ENCODE results near the gene HS2ST1. TPM values are rescaled to one million over a fixed set of nuclear protein-coding genes. Genes with fewer than 3 reads are reported as not detected.
"Not testable (repeated sequence)": the region's sequence is repeated elsewhere in the genome, so short reads cannot be mapped to it uniquely, and the experiment has no call there.

The HS2ST1 gene
- total RNA-seq (22.5 and 24.7 TPM in 2 replicates), polyA plus RNA-seq (19.2 and 23.2 TPM in 2 replicates), polyA minus RNA-seq (ENCODE audit: low replicate concordance) (1.3 and 1.5 TPM in 2 replicates)
- 25.5 and 27.5 TPM in 2 replicates for polyA plus RNA-seq (2012)

DNA sequence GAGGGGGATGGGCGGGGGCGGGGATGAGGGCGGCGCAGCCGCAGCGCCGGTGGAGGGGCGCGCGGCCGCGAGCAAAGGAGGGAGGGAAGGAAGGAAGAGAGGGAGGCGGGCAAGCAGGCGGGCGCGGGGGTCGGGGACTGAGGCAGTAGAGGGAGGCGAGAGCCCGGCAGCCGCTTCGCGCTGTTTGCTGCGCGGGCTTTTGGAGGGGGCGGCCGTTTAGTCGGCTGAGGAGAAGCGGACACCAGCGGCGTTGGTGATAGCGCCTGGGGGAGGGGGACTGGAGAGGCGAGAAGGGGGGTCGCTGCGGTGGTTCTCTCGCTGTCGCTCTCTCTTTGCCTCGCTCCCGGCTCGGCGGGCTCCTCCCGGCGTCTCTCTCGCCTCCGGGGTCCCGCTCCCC, at the start of gene HS2ST1:
Gene HS2ST1, plus strand, starts transcription at position 35 of the 397 bp plus-strand sequence.
- peaks cover 70% of the 10 kb centered on the region for H3K79me2 ChIP-seq (ENCODE audit: control insufficient read depth, insufficient read depth, low read length)
- peak within 1 kb of the TSS; percentile 94 for H3K4me2 ChIP-seq (ENCODE audit: extremely low read depth, insufficient read depth, low read length)
- H3K9me3 ChIP-seq (ENCODE audit: control insufficient read depth, insufficient read depth, low read depth, low read length) = no peaks in the 10 kb centered on the region
- TF ChIP-seq, protein P1, sequence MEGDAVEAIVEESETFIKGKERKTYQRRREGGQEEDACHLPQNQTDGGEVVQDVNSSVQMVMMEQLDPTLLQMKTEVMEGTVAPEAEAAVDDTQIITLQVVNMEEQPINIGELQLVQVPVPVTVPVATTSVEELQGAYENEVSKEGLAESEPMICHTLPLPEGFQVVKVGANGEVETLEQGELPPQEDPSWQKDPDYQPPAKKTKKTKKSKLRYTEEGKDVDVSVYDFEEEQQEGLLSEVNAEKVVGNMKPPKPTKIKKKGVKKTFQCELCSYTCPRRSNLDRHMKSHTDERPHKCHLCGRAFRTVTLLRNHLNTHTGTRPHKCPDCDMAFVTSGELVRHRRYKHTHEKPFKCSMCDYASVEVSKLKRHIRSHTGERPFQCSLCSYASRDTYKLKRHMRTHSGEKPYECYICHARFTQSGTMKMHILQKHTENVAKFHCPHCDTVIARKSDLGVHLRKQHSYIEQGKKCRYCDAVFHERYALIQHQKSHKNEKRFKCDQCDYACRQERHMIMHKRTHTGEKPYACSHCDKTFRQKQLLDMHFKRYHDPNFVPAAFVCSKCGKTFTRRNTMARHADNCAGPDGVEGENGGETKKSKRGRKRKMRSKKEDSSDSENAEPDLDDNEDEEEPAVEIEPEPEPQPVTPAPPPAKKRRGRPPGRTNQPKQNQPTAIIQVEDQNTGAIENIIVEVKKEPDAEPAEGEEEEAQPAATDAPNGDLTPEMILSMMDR (conservative IDR thresholded peaks at IDR 0.05 in 1 of 2, IDR thresholded peaks at IDR 0.05 in 1 of 2; ENCODE audit: low read depth in 1 of 2, low read length in 2 of 2) = no peak
- TF ChIP-seq EZH2 (IDR thresholded peaks at IDR 0.05; ENCODE audit: low read length, missing control alignments) = no peak
- H3K4me3 ChIP-seq (replicated peaks in 1 of 4; ENCODE audit: control extremely low read depth in 1 of 4, insufficient read depth in 1 of 4, low read depth in 3 of 4, low read length in 4 of 4) = peak within 1 kb of the TSS; percentile 85 to 98 (median 93)
- DNase-seq (ENCODE audit: low read depth in 2 of 2) = no peak
- peaks cover 1% of the 10 kb centered on the region for H4K20me1 ChIP-seq (ENCODE audit: control insufficient read depth, extremely low read depth, insufficient read depth, low read length)
- peak within 1 kb of the TSS; percentile 96 for H2AFZ ChIP-seq (ENCODE audit: low read length)
- peak within 1 kb of the TSS; percentile 96 for H3K27ac ChIP-seq (ENCODE audit: insufficient read depth, low read length)
- peaks cover 5% of the 10 kb centered on the region for H3K4me1 ChIP-seq (ENCODE audit: control insufficient read depth, extremely low read depth, insufficient read depth, low read length)
- no peaks in the 10 kb centered on the region for H3K27me3 ChIP-seq (ENCODE audit: control insufficient read depth, insufficient read depth, low read length)
- H3K36me3 ChIP-seq (ENCODE audit: control insufficient read depth, insufficient read depth, low read length) = no peaks in the 10 kb centered on the region
- peak within 1 kb of the TSS; percentile 93 for H3K9ac ChIP-seq (ENCODE audit: insufficient read depth, low read length)

DNA sequence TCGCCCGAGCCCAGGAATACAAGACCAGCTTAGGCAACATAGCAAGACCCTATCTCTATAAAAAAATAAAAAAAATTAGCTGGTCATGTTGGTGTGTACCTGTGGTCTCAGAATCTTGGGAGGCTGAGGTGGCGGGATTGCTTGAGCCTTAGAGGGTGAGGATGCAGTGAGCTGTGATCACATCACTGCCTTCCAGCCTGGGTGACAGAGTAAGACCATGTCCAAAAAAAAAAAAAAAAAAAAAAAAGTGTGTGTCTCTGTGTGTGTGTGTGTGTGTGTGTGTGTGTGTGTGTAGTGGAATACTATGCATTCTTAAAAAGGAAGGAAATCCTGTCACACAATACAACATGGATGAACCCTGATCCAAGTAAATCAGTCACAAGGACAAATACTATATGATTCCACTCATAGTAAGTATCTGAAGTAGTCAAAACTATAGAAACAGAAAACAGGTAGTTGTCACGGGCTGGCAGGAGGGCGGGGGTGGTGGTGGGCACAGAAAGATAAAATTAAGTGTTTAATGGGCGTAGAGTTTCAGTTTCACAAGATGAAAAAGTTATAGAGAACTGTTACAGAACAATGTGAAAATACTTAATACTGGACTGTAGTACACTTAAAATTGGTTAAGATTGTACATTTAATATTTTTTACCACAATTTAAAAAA, 48.3 kb upstream of the HS2ST1 start:
- no peaks in the 10 kb centered on the region for H3K79me2 ChIP-seq (ENCODE audit: control insufficient read depth, insufficient read depth, low read length)
- no peak overlapping the region for H3K27ac ChIP-seq (ENCODE audit: insufficient read depth, low read length)
- no peaks in the 10 kb centered on the region for H3K27me3 ChIP-seq (ENCODE audit: control insufficient read depth, insufficient read depth, low read length)
- H3K9me3 ChIP-seq (ENCODE audit: control insufficient read depth, insufficient read depth, low read depth, low read length) = no peaks in the 10 kb centered on the region
- no peak overlapping the region for H3K4me2 ChIP-seq (ENCODE audit: extremely low read depth, insufficient read depth, low read length)
- no peaks in the 10 kb centered on the region for H4K20me1 ChIP-seq (ENCODE audit: control insufficient read depth, extremely low read depth, insufficient read depth, low read length)
- DNase-seq (ENCODE audit: low read depth in 2 of 2) = no peak
- no peaks in the 10 kb centered on the region for H3K36me3 ChIP-seq (ENCODE audit: control insufficient read depth, insufficient read depth, low read length)
- H3K4me3 ChIP-seq (replicated peaks in 1 of 4; ENCODE audit: control extremely low read depth in 1 of 4, insufficient read depth in 1 of 4, low read depth in 3 of 4, low read length in 4 of 4) = no peak overlapping the region
- TF ChIP-seq EZH2 (IDR thresholded peaks at IDR 0.05; ENCODE audit: low read length, missing control alignments) = no peak
- TF ChIP-seq, protein P1 (conservative IDR thresholded peaks at IDR 0.05 in 1 of 2, IDR thresholded peaks at IDR 0.05 in 1 of 2; ENCODE audit: low read depth in 1 of 2, low read length in 2 of 2) = no peak
- no peaks in the 10 kb centered on the region for H3K4me1 ChIP-seq (ENCODE audit: control insufficient read depth, extremely low read depth, insufficient read depth, low read length)
- H2AFZ ChIP-seq (ENCODE audit: low read length) = no peak overlapping the region
- H3K9ac ChIP-seq (ENCODE audit: insufficient read depth, low read length) = no peak overlapping the region

DNA sequence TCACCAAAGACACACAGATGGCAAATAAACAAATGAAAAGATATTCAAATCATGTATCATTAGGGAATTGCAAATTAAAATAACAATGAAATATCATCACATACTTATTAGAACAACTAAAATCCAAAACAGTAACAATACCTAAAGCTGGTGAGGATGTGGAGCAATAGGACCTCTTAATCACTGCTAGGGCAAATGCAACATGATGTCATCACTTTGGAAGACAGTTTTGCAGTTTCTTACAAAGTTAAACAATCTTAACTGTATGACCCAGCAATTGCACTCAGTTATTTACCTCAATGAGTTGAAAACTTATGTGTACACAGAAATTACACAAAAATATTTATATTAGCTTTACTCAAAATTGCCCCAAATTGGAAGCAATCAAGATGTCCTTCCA, 47.8 kb upstream of the HS2ST1 start:
- Histone ChIP-seq H3K27me3 (ENCODE audit: control insufficient read depth, insufficient read depth, low read length) (no peaks in the 10 kb centered on the region), H3K9ac (ENCODE audit: insufficient read depth, low read length) (no peak overlapping the region), H3K4me3 (replicated peaks in 1 of 4; ENCODE audit: control extremely low read depth in 1 of 4, insufficient read depth in 1 of 4, low read depth in 3 of 4, low read length in 4 of 4) (no peak overlapping the region), H3K36me3 (ENCODE audit: control insufficient read depth, insufficient read depth, low read length) (no peaks in the 10 kb centered on the region), H3K27ac (ENCODE audit: insufficient read depth, low read length) (no peak overlapping the region), H4K20me1 (ENCODE audit: control insufficient read depth, extremely low read depth, insufficient read depth, low read length) (no peaks in the 10 kb centered on the region), H3K79me2 (ENCODE audit: control insufficient read depth, insufficient read depth, low read length) (no peaks in the 10 kb centered on the region), H3K4me1 (ENCODE audit: control insufficient read depth, extremely low read depth, insufficient read depth, low read length) (no peaks in the 10 kb centered on the region), H3K9me3 (ENCODE audit: control insufficient read depth, insufficient read depth, low read depth, low read length) (no peaks in the 10 kb centered on the region), H2AFZ (ENCODE audit: low read length) (no peak overlapping the region), H3K4me2 (ENCODE audit: extremely low read depth, insufficient read depth, low read length) (no peak overlapping the region)
- DNase-seq (ENCODE audit: low read depth in 2 of 2) = peak; percentile 66 to 86
- TF ChIP-seq, protein P1 (conservative IDR thresholded peaks at IDR 0.05 in 1 of 2, IDR thresholded peaks at IDR 0.05 in 1 of 2; ENCODE audit: low read depth in 1 of 2, low read length in 2 of 2) = no peak
- TF ChIP-seq EZH2 (IDR thresholded peaks at IDR 0.05; ENCODE audit: low read length, missing control alignments) = no peak

DNA sequence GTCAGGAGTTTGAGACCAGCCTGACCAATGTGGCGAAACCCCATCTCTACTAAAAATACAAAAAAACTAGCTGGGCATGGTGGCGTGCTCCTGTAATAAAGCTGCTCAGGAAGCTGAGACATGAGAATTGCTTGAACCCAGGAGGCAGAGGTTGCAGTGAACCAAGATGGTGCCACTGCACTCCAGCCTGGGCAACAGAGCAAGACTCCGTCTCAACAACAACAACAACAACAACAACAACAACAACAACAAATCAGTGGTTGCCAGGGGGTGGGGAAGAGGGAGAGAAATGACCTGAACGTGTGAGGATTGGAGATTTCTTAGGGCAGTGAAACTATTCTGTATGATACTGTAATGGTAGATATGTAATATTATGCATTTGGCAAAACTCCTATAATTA, 47.2 kb upstream of the HS2ST1 start:
- H3K9me3 ChIP-seq (ENCODE audit: control insufficient read depth, insufficient read depth, low read depth, low read length); H3K9ac ChIP-seq (ENCODE audit: insufficient read depth, low read length); H2AFZ ChIP-seq (ENCODE audit: low read length); H3K4me1 ChIP-seq (ENCODE audit: control insufficient read depth, extremely low read depth, insufficient read depth, low read length); H3K4me2 ChIP-seq (ENCODE audit: extremely low read depth, insufficient read depth, low read length); H3K27ac ChIP-seq (ENCODE audit: insufficient read depth, low read length); H4K20me1 ChIP-seq (ENCODE audit: control insufficient read depth, extremely low read depth, insufficient read depth, low read length); H3K79me2 ChIP-seq (ENCODE audit: control insufficient read depth, insufficient read depth, low read length); H3K27me3 ChIP-seq (ENCODE audit: control insufficient read depth, insufficient read depth, low read length); H3K4me3 ChIP-seq (replicated peaks in 1 of 4; ENCODE audit: control extremely low read depth in 1 of 4, insufficient read depth in 1 of 4, low read depth in 3 of 4, low read length in 4 of 4); H3K36me3 ChIP-seq (ENCODE audit: control insufficient read depth, insufficient read depth, low read length); DNase-seq (ENCODE audit: low read depth in 2 of 2): not testable (repeated sequence)
